Endothelial cell of umbilical vein (primary cell): ENCODE data around the gene SLC6A1.

Experiments used
- CTCF ChIP-seq, 2 donors: IDR thresholded peaks; 1 replicate in 1 of 2; 2 replicates in 1 of 2; pipeline ENCODE4 v1.5.1; 2011; ENCODE audit warnings: low read length in 2 of 2, mild to moderate bottlenecking in 2 of 2, moderate library complexity in 2 of 2, control low read depth in 1 of 2, inconsistent platforms in 1 of 2, low read depth in 1 of 2; ENCODE audit not compliant: insufficient read depth in 1 of 2; ENCODE audit errors: extremely low read depth in 1 of 2
- MYC ChIP-seq: IDR thresholded peaks from one replicate; pipeline ENCODE4 v1.6.1; 2011; ENCODE audit warnings: mild to moderate bottlenecking, low read depth, low read length
- POLR2A ChIP-seq: IDR thresholded peaks from 2 replicates; pipeline ENCODE4 v1.6.1; 2012; ENCODE audit warnings: low read depth, mild to moderate bottlenecking, control low read depth, low read length
- TF ChIP-seq, protein P1 (sequence below): IDR thresholded peaks from 2 replicates; pipeline ENCODE4 v1.6.1; 2011; ENCODE audit not compliant: insufficient read depth, insufficient read length

DNA sequence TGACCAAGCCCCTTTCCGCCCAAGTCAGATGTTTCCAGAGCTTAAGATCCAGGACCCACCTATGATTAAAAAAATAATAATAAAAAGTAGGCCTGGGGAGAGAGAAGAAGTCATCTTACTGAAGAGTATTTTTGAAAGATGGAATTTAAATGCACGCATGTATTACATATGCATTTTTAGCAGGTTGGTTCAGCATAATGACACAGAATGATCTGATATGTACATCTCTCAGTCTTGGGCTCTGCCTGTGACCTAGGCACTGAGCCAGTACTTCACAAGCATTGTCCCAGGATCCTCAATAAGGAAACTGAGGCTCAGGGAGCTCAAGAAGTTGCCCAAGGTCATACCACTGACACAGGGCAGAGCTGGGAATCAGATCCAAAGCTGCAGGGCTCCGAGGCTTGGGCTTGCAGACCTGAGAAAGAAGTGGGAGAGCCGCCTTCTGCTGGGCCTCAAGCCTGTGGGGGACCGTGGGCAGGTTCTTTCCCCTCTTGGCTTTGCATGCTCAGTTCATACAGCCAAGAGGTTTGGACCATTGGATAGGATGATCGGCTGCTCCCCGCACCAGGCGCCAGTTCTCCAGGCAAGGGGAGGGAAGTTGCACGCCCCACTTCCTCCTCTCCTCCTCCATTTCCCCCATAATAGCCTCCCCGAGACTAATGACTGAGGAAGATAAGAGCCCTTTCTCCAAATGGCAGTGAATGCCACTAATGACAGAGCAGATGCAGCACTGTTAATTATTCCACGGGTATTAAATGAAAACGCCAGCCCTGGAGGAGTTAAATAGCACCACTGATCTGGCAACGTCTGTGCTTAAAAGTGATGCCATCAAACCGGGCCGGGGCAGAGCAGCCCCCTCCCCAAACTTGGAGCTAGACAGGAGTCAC, 6.9 kb downstream of the SLC6A1 start:
- TF ChIP-seq CTCF (IDR thresholded peaks at IDR 0.05; ENCODE audit: extremely low read depth in 1 of 2, insufficient read depth in 1 of 2, low read depth in 1 of 2, low read length in 2 of 2) (no peak), MYC (no peak), POLR2A (no peak)
- TF ChIP-seq, protein P1, sequence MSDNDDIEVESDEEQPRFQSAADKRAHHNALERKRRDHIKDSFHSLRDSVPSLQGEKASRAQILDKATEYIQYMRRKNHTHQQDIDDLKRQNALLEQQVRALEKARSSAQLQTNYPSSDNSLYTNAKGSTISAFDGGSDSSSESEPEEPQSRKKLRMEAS, result no peak
